Astrocyte of the spinal cord (primary cell): ENCODE results near the gene LRBA.

Experiments
- DNase-seq: peaks from one replicate; pipeline ENCODE4 v3.0.0; 2011; ENCODE audit warnings: low read depth, low spot score
- H3K4me3 ChIP-seq: 2 replicates; pipeline ENCODE4 v1.5.1; 2011; ENCODE audit warnings: low read depth, mild to moderate bottlenecking, low read length, moderate library complexity
- in situ Hi-C: cut with HindIII; loops from 2 replicates; pipeline ENCODE4 v1.10.0; 2017; ENCODE audit warnings: low sequenced_read_pairs
- TF ChIP-seq, protein P1 (sequence below): IDR thresholded peaks from 2 replicates; pipeline ENCODE4 v1.5.1; 2012; ENCODE audit warnings: low read depth, mild to moderate bottlenecking, low read length, inconsistent platforms

LRBA gene

DNA sequence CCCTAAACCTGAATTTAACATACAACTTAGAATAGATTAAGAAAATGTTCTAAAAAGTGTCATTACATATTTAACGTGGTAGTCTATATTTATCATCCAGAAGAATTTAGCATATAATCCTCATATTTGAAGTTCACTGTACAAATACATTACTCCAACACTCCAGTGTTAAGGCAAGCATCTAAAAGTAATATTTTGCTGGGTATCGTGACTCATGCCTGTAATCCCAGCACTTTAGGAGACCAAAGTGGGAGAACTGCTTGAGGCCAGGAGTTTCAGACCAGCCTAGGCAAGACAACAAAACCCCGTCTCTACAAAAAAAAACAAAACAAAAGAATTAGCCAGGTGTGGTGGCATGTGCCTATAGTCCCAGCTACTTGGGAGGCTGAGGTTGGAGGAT lies 24.8 kb downstream of the LRBA start:
- no peak overlapping the region for H3K4me3 ChIP-seq
- TF ChIP-seq, protein P1, sequence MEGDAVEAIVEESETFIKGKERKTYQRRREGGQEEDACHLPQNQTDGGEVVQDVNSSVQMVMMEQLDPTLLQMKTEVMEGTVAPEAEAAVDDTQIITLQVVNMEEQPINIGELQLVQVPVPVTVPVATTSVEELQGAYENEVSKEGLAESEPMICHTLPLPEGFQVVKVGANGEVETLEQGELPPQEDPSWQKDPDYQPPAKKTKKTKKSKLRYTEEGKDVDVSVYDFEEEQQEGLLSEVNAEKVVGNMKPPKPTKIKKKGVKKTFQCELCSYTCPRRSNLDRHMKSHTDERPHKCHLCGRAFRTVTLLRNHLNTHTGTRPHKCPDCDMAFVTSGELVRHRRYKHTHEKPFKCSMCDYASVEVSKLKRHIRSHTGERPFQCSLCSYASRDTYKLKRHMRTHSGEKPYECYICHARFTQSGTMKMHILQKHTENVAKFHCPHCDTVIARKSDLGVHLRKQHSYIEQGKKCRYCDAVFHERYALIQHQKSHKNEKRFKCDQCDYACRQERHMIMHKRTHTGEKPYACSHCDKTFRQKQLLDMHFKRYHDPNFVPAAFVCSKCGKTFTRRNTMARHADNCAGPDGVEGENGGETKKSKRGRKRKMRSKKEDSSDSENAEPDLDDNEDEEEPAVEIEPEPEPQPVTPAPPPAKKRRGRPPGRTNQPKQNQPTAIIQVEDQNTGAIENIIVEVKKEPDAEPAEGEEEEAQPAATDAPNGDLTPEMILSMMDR: no peak
- in situ Hi-C loops: no loop called here
- DNase-seq: no peak

DNA sequence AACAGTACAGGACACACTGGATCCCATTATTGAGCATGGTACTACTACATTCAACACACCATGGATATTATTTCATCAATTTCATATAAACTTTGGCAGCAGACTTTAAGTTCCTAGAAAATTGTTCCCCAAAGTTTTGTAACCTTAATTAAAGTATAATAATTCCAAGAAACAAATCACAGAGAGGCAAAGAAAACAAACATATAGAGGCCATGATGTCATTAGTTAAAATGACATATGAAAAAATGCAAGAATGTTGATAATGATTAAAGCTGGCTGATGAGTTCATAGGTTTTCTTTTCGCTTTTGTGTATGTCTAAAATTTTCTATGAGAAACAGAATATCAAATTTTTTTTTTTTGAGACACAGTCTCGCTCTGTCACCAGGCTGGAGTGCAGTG lies 26.8 kb downstream of the LRBA start:
- TF ChIP-seq, protein P1: no peak
- no peak for DNase-seq
- H3K4me3 ChIP-seq: no peak overlapping the region
- in situ Hi-C loops: no loop called here

DNA sequence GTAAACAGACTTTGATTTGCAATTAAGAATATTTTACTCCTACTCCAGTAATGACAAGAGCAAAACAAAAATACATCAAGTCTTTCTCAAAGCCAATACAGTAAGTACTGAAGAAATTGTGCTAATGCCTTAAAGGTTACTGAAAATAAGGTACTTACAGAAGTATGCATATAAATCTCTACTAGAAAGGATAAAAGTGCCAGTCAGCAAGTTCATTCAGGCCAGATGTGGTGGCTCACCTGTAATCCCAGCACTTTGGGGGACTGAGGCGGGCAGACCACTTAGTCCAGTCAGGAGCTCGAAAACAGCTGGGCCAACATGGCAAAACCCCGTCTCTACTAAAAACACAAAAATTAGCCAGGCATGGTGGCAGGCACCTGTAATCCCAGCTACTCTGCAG lies 27.9 kb downstream of the LRBA start:
- DNase-seq: no peak
- no peak overlapping the region for H3K4me3 ChIP-seq
- in situ Hi-C loops: no loop called here
- TF ChIP-seq, protein P1: no peak

DNA sequence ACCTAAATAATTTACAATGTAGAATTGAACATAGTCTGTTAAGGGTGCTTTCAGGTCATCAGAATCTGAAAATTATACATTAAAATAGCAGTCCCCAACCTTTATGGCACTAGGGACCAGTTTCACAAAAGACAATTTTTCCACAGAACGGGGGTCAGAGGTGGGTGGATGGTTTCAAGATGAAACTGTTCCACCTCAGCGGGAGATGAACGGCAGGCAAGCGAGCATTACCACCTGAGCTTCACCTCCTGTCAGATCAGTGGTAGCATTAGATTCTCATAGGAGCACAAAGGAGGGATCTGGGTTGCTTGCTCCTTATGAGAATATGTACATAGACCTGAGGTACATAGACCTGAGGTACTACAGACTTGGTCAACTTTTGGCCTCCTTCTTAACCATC lies 29.0 kb downstream of the LRBA start:
- TF ChIP-seq, protein P1: no peak
- H3K4me3 ChIP-seq: no peak overlapping the region
- in situ Hi-C loops: no loop called here
- DNase-seq: no peak

DNA sequence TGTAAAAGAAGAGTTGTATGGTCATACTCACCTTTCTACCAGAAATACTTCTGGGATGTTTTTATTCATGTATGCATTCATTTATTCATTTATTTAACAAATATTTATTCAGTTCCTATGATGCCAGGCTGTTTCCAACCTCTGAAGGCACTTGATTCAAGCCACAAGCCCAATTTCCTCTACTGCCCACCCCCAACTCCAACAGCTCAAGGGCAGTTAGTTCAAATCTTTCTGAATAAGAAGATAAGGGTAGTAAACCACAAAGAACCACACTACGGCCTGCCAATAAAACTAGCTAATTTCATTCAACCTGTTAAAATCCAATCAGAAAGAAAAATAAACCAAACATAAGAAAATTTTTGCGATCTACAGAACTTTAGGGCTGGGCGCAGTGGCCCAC lies 31.2 kb downstream of the LRBA start:
- no peak for DNase-seq
- TF ChIP-seq, protein P1: no peak
- no peak overlapping the region for H3K4me3 ChIP-seq
- in situ Hi-C loops: no loop called here

DNA sequence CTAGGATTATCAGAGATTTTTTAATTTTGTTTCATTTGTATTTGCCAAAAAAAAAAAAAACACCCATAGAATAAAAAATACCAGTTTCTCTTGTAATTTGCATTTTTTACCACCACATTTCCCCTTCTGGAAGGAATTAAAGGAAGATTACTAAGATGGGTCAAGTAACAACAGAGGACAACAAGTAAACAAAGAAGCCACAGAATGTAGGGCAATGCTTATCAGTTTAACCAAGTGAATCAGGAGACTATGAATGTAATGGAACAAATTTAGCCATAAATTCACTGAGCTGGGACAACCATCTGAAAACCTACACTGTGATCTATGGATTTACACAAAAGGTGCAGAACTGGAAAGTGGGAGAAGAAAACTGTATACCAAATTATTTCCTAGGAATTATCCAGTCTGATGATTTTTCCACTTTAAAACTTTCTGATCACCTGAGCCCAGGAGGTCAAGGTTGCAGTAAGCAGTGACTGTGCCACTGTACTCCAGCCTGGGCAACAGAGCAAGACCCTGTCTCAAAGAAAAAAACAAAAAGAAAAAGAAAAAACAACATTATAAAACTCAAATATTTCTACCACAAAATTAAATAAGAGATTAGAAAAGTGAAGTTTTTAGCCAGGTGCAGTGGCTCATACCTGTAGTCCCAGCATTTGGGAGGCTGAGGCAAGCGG lies 32.4 kb downstream of the LRBA start:
- in situ Hi-C loops: no loop called here
- TF ChIP-seq, protein P1: no peak
- H3K4me3 ChIP-seq: no peak overlapping the region
- DNase-seq: no peak
